AG09319 (cell line): ENCODE measurements around the gene MOCOS.

Experiments used
- DNase-seq: peaks from one replicate; pipeline ENCODE4 v3.0.0-alpha.2; 2010; ENCODE audit warnings: low read depth; ENCODE audit errors: extremely low read depth
- TF ChIP-seq, protein P1 (sequence below): IDR thresholded peaks from 2 replicates; pipeline ENCODE4 v1.5.1; 2011; ENCODE audit warnings: low read depth, mild to moderate bottlenecking, inconsistent platforms, low read length, moderate library complexity

Gene MOCOS

DNA sequence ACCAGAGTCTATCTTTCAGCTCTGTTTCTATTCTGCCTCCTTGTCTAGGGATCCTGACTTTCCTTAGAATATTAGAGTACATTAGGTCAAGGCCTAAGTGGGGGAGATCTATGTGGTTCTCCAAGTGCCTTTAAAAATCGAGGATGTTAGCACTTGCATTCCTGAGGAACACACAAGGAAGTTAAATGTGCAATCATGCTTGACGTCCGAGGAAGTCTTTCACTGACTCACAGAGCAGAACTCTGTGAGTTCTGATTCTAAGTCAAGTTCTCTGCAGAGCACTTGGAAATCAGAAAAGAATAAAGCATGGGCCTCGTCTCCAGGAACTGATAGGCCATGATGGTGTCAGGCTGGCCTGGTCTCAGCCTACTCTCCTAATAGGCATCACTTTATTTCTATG is 127.5 kb downstream of the MOCOS start:
- no peak for DNase-seq
- TF ChIP-seq, protein P1, sequence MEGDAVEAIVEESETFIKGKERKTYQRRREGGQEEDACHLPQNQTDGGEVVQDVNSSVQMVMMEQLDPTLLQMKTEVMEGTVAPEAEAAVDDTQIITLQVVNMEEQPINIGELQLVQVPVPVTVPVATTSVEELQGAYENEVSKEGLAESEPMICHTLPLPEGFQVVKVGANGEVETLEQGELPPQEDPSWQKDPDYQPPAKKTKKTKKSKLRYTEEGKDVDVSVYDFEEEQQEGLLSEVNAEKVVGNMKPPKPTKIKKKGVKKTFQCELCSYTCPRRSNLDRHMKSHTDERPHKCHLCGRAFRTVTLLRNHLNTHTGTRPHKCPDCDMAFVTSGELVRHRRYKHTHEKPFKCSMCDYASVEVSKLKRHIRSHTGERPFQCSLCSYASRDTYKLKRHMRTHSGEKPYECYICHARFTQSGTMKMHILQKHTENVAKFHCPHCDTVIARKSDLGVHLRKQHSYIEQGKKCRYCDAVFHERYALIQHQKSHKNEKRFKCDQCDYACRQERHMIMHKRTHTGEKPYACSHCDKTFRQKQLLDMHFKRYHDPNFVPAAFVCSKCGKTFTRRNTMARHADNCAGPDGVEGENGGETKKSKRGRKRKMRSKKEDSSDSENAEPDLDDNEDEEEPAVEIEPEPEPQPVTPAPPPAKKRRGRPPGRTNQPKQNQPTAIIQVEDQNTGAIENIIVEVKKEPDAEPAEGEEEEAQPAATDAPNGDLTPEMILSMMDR = no peak

DNA sequence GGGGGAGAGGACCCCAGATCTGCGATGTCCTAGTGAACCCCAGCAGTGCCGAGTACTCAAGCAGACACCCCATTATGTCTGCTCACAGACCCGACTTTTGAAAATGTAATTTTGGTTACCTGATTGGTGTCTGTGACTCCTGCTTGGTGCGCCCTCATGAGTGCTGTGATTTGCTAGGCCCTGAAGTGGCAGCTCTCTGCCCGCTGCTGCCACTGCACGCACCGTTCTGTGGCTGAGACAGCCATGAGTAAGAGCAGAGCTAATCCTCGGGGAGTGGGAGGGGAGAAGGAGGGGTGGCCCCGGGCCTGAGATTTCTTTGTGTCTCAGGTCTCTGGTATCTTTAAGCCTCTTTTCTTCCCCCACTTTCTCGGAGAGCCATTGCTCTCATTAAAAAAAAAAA is 128.4 kb downstream of the MOCOS start:
- TF ChIP-seq, protein P1 = no peak
- no peak for DNase-seq

DNA sequence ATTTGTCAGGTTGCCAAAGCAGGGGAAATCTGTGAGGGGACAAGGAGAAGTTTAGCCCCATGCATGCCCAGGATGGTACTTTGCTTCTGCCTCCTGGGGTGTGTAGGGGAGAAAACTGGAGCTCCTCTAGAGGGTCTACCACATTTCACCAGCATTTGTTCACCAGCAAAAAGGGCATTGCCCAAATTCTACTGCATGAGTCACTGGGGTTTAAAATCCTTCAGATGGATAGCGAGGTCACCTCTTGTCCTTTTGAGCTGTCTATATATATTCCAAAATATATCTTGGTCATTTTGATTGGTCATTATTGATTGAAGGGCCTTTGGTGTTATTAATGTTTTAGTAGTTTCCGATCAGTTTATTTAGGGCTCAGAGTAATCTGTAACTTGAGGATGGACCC is 128.9 kb downstream of the MOCOS start:
- DNase-seq = no peak

More for the DNA sequence above, 128.9 kb downstream of the MOCOS start:
- TF ChIP-seq, protein P1 = no peak
